ENCODE data around the gene SLC5A3.

The SLC5A3 gene

GRCh38 chr21:34073032-34073748, at the start of gene SLC5A3, which contains the start of gene MRPS6:
Gene SLC5A3, plus strand, starts transcription at chr21:34073578. Its CDS starts 21,621 bp downstream, at chr21:34095199.
Gene MRPS6, plus strand, starts transcription at chr21:34073578. Its CDS starts 123 bp downstream, at chr21:34073701.
- peak; percentile 65 for DNase-seq

GRCh38 chr21:34023691-34024373, 49.5 kb upstream of the SLC5A3 start:
- DNase-seq, result no peak

- no peak for DNase-seq
Measured at GRCh38 chr21:34024374-34024693, 49.0 kb upstream of the SLC5A3 start.

DNA sequence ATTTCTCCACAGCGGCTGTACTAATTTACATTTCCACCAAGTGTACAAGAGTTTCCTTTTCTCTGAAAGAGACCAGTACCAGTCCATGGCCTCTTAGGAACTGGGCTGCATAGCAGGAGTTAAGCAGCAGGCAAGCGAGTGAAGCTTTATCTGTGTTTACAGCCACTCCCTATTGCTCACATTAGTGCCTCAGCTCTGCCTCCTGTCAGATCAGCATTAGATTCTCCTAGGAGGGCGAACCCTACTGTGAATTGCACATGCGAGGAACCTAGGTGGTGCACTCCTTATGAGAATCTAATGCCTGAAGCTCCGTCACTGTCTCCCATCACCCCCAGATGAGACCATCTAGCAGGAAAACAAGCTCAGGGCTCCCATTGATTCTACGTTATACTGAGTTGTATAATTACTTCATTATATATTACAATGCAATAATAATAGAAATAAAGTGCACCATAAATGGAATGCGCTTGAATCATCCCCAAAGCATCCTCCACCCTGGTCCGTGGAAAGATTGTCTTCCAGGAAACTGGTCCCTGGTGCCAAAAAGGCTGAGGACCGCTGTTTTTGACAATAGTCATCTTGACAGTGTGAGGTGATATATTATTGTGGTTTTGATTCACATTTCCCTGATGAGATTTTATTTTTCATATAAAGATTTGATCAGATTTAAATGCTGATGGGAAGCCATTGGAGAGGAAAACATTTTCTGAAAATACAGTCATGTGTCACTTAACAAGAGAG, 45.5 kb upstream of the SLC5A3 start:
- no peak for DNase-seq

GRCh38 chr21:34029743-34030528, 43.4 kb upstream of the SLC5A3 start:
- peak; percentile 12 for DNase-seq

GRCh38 chr21:34031835-34032370, 41.5 kb upstream of the SLC5A3 start:
- DNase-seq, result no peak

- DNase-seq, result no peak
Measured at GRCh38 chr21:34034369-34035014, 38.9 kb upstream of the SLC5A3 start.

DNA sequence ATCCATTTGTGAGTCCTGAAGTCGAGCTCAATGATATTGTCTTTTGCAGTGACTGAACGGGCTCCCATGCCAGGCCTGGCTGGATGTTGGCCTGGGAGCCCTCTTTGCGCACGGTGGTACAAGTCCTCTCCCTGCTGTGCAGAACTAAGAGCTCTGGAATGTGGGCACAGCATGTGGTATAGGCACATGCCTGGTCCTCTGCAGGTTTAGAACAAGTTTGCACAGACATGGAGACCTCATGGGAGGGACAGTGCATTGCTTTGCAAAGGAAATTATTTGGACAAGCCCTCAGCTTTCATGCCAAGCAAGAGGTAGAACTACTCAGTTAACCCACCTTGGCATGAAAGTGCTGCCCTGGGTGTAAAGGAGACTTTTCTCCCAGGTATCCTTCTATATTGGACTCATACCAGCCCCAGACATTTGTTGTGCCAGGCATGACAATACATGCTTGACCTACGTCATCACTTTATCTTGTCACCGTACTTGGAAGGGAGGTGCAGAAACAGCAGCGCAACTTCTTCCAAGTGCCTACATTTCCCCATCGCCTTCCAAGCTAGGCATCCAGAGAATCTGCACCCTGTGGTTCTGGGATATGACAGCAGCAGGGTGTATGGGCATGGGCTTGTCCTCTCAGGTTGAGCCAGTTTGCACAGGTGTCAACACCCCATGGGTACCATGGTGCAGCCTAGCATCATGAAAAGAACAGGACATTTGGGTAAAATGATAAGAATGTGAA, 37.6 kb upstream of the SLC5A3 start:
- DNase-seq, result no peak

GRCh38 chr21:34037009-34037795, 36.2 kb upstream of the SLC5A3 start:
- no peak for DNase-seq

GRCh38 chr21:34039678-34040382, 33.5 kb upstream of the SLC5A3 start:
- no peak for DNase-seq

GRCh38 chr21:34042735-34043134, 30.6 kb upstream of the SLC5A3 start:
- DNase-seq, result no peak

- no peak for DNase-seq
Measured at GRCh38 chr21:34043333-34043732, 30.0 kb upstream of the SLC5A3 start.

DNA sequence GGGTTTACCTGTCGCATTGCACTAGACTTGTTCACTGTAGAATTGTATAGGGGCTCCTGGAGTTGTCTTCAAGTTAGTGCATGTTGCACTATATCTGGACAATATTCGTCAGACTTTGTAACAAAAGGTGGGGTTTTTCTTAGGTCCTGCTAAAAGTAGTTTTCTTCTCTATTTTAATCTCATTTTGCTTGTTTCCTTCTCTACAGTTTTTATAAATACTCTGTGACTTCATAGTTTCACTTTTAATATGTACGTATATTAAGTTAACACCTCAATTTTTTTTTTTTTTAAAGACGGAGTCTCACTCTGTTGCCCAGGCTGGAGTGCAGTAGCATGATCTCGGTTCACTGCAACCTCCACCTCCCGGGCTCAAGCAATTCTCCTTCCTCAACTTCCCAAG, 26.5 kb upstream of the SLC5A3 start:
- no peak for DNase-seq

GRCh38 chr21:34047835-34048234, 25.5 kb upstream of the SLC5A3 start:
- no peak for DNase-seq

GRCh38 chr21:34052171-34052570, 21.2 kb upstream of the SLC5A3 start:
- no peak for DNase-seq

DNA sequence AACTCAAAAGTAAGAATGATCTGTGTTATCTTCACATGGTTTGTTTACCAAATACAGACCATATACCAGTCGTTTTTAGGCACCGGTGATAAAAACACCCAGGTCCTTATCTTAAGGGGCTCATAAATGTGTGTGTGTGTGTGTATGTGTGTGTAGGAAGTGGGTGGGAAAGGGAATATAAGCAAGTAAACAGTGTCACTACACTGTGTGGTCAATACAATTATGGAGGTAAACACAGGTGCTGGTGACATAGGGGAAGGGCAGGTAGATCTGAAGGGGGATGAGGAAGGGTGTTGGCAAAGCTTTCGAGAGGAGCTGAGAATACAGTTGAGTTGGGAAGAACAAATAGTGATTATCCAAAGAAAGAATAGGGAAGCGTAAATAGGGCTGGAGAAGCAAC, 19.1 kb upstream of the SLC5A3 start:
- DNase-seq, result no peak

DNA sequence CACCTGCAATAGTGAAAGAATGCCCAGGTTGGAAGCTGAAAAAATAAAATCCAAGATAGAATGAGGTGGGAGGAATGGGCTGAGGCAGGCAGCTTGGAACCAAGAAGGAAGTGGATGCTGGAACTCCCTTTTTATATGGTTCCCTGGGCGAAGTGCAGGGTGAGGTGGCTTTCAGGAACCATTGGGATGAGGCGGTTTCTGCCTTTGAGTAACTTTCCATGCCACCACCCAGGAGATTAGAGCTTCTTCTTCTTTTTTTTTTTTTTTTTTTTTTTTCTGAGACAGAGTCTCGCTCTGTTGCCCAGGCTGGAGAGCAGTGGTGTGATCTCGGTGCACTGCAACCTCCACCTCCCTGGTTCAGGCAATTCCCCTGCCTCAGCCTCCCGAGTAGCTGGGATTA, 17.8 kb upstream of the SLC5A3 start:
- no peak for DNase-seq

DNA sequence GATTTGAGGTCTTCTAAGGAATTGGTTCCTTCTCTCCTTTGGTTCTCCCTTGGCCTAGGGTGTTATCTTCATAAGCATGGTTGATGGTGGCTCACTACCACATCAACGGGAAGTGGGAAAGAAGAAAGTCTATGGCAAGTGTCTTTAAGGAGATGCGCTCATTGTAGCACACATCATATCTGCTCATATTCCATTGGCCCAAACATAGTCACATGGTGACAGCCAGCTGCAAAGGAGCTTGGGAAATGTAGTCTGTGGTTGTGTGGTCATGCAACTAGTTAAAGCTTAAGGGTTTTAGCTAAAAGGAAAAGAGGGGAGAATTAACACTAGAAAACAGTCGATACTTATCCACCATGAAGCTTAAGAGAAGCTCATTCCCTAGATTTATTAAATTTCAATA, 11.4 kb upstream of the SLC5A3 start:
- DNase-seq, result no peak

GRCh38 chr21:34065027-34065426, 8.4 kb upstream of the SLC5A3 start:
- DNase-seq, result no peak

DNA sequence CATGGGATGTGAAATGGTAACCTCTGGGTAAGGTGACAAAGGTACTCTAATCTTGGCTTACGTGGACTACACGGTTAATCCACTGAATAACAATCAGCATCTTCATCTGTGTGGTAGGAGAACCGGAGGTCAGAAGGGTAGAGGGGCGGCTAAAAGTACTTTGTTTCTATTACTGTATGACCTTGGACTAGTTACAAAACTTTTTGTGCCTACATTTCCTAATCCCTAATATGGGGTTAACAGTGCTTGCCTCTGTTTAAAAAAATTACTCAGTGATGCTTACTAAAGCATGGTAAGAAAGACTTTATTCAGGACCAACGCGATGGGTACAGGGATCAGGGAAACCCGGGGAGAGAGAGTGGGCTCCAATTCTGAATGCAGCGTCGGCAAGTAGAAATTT, 1.7 kb upstream of the SLC5A3 start:
- DNase-seq, result no peak

Data from T1000 (cell line).